H7 (cell line): Measurements from ENCODE around the gene WDR44. TPM values are rescaled to one million over a fixed set of nuclear protein-coding genes. Genes with fewer than 3 reads are reported as not detected.
"Not testable (repeated sequence)": the region's sequence is repeated elsewhere in the genome, so short reads cannot be mapped to it uniquely, and the experiment has no call there.

Source experiments
- DNase-seq: peaks from one replicate; pipeline ENCODE4 v3.0.0; 2012
- H3K27me3 ChIP-seq: 2 replicates; pipeline ENCODE4 v1.6.0; 2011; ENCODE audit warnings: mild to moderate bottlenecking, low read length; ENCODE audit not compliant: control insufficient read depth, insufficient read depth
- H3K36me3 ChIP-seq: replicated peaks from 2 replicates; pipeline ENCODE4 v1.5.1; 2011; ENCODE audit warnings: low read length; ENCODE audit not compliant: control insufficient read depth, insufficient read depth
- H3K4me3 ChIP-seq: 2 replicates; pipeline ENCODE4 v1.5.1; 2011; ENCODE audit warnings: low read depth, mild to moderate bottlenecking, control low read depth, low read length, moderate library complexity; ENCODE audit not compliant: insufficient read depth
- total RNA-seq: library from RNA; depleted of rRNA; stranded (reverse); fragments of >200 nt; shearing (Covaris generic); gene quantifications from 2 replicates; pipeline ENCODE4 v1.2.3, GENCODE V29; 2014

WDR44 gene
- total RNA-seq, 1 experiment from 2014 or later = 38.1 TPM

DNA sequence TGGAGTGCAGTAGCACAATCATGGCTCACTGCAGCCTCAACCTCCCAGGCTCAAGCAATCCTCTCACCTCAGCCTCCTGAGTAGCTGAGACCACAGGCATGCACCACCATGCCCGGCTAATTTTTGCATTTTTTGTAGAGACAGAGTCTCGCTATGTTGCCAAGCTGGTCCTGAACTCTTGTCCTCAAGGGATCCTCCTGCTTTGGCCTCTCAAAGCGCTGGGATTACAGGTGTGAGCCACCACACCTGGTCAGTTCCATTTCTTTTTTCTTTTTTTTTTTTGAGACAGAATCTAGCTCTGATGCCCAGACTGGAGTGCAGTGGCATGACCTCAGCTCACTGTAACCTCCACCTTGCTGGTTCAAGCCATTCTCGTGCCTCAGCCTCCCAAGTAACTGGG, 136.5 kb downstream of the WDR44 start:
- not testable (repeated sequence) for H3K4me3 ChIP-seq, DNase-seq, H3K27me3 ChIP-seq, H3K36me3 ChIP-seq

DNA sequence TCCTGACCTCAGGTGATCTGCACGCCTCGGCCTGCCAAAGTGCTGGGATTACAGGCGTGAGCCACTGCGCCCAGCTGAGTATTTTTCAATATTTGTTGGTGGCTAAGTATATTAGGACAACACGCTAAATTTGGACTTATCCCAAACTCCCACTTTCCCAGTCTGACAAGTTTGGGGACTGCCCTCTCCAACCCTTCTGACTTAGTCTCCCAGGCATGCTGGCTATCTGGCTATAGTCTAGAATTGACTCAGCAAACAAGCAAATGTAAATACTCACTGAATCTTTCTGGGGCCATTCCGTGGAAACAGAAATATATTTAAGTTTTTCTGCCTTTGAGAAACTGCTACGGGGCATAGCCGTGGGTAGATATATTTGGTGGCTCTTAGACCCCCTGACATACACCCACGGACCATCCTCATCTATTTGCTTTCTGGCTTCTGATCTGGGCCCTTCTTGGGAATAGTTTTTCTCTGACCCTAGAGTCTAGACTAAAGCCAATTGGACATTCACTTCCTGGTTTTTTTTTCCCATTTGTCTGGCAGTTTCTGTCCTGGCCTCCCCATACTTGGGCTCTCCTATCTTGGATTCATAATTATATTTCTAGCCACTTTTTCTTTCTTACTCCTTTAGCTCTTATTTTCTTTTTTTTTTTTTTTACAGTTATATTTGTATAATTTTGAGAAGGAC, 138.5 kb downstream of the WDR44 start:
- Histone ChIP-seq H3K36me3 (no peaks in the 10 kb centered on the region), H3K4me3 (no peak overlapping the region), H3K27me3 (no peaks in the 10 kb centered on the region)
- no peak for DNase-seq

DNA sequence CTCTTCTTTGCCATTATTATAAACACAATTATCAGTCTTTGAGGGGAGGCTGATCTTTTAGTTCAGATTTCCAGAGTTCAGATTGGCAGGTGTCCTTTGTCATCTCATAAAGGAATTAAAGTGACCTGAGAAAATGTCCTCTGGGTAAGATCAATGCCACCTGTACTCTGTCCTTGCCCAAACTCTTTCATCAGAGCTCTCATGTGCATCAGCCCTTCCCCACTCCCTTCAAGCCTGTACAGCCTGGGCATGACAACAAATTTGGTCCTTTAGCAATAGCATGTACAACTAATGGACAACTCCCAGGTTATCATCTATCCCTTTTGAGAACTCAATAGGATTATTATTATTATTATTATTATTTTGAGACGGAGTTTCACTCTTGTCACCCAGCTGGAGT, 140.8 kb downstream of the WDR44 start:
- not testable (repeated sequence) for H3K36me3 ChIP-seq, DNase-seq, H3K27me3 ChIP-seq, H3K4me3 ChIP-seq

DNA sequence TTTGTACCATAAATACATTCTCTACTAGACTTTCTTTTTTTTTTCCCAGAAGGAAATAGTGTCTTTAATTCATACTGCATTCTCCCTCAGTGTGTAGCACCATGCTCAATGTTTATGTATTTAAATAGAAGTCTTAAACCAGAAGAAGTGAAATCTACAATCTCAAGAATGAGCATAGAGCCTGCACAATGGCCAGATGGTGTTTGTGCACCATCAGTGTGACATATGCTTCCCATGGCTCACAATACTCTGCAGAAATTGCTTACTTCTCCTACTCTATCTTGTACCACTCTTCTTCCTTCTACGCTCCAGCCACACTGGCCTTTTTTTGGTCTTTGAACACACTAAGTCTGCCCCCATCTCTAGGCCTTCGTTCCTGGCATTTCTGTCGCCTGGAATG, 147.1 kb downstream of the WDR44 start:
- Histone ChIP-seq H3K4me3 (no peak overlapping the region), H3K27me3 (peaks cover 33% of the 10 kb centered on the region), H3K36me3 (no peaks in the 10 kb centered on the region)
- DNase-seq = no peak

DNA sequence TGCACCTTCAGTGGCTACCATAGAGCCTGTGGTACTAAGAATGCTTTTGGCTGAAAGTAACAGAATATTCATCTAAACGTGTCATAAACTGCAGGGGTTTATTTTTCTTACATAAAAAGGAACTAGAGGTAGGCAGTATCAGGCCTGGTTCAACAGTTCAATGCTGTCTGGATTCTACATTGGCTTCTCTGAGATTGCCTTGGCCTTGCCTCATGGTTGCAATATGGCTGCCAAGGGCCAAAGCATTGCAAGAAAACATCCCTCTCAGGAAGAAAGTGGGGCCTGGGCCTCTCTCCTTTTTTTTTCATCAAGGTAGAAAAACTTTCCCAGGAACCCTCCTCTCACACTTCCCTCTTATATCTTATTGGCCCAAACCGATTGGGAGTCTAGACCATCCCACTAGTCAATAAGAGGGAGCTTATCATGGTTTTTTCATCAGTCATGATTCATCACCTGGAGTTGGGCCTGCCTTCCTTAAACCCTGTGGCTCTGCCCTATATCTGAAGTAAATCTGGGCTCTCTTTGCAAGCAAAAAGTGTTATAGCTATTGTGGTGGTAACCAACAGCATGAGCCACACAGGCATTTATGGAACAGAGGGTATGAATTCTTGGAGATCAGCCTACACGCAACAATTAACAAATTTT, 147.9 kb downstream of the WDR44 start:
- Histone ChIP-seq H3K36me3 (no peaks in the 10 kb centered on the region), H3K27me3 (peaks cover 37% of the 10 kb centered on the region), H3K4me3 (no peak overlapping the region)
- no peak for DNase-seq

DNA sequence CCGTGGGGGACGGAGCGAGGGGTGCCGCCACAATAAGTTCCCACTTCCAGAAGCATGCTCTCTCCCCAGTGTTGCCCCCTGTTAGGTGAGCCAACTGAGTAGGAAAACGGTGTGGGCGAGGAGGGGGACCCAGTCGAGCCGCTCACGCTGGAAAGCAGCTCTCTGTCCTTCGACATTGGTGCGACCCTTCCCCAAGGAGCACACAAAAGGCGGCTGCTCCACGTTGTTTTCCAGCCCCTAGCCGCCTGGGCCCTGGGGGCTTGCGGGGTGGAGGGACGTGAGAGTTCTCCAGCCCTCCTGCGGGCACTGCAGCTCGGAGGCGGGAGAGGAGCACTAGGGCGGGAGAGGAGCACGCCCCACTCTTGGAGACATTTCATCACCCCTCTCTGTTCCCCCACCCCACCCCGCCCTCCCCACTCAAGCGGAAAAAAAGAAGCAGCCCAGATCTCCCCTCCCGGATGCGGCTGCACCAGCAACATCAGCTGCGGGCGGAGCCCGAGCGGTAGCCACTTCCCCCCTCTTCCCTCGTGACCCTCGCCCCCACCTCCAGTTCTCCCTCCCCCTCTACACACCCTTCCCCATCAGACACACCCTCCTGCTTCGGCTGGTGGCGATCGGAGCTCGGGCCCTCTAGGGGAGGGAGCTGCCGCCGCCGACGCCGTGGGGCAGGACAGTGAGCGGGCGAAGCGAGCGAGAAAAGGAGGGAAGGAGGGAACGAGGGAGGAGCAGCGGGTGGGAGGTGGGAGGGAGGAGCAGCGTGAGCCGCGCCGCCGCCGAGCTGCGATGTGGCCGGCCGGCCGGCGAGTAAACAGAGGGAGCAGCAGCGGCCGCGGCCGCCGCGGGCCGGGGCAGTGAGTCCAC, 149.4 kb downstream of the WDR44 start, which contains the start of gene DOCK11:
Gene DOCK11 (plus strand): TSS at position 755 of the 861 bp plus-strand sequence. CDS start 157 bp downstream, outside the sequence.
- Histone ChIP-seq H3K27me3 (peaks cover 39% of the 10 kb centered on the region), H3K36me3 (no peaks in the 10 kb centered on the region), H3K4me3 (peak within 1 kb of the TSS; percentile 74)
- peak; percentile 93 for DNase-seq

DNA sequence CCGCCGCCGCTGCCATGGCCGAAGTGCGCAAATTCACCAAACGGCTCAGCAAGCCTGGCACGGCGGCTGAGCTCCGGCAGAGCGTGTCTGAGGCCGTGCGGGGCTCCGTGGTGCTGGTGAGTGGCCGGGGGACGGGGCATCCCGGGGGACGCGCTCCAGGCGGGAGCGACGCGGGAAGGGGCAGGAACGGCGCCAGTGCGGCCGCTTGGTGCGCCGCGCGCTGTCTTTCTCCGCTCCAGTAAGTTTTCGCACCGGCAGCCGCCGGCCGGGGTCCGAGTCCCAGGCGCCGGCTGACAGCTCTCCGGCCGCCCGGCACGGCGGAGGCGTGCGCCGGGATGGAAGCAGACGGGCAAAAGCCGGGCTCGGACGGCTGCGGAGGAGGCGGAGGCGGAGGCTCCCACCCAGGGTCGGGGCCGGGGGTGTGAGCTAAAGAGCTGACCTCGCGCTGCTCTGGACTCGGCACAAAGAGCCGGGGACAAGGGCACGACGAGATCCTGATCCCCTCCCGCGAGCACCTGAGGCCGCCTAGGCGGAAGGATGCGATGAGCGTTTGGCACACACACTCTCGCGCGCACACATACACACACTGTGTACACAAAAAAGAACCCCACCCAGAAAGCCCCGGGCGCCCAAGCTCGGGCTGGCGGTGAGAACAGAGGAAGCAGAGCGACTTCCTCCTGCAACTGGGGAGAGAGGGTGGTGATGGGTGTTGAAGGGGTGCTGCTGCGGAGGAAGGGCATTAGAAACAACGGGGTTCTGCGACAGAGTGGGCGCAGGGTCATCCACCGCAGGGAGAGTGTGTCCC, 150.3 kb downstream of the WDR44 start:
- Histone ChIP-seq H3K36me3 (no peaks in the 10 kb centered on the region), H3K4me3 (peak overlapping the region; percentile 74), H3K27me3 (peaks cover 39% of the 10 kb centered on the region)
- peak; percentile 72 for DNase-seq

DNA sequence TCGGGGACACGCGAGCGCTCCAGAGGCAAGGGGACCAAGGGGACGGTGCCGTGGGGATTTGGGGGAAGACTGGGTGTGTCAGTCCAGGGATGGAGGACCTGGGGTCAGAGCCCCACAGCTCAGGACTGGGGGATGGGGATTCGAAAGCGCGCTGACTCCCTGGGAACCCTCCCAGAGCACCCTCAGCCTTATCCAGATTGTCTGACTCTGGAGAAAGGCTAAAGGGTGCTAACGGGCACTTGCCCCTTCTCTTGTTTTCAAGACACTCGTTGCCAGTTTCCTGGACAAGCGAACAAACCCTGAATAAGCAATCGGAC, 150.8 kb downstream of the WDR44 start:
- H3K27me3 ChIP-seq = peaks cover 39% of the 10 kb centered on the region
- H3K4me3 ChIP-seq = peak overlapping the region; percentile 74
- no peaks in the 10 kb centered on the region for H3K36me3 ChIP-seq
- DNase-seq = peak; percentile 54

DNA sequence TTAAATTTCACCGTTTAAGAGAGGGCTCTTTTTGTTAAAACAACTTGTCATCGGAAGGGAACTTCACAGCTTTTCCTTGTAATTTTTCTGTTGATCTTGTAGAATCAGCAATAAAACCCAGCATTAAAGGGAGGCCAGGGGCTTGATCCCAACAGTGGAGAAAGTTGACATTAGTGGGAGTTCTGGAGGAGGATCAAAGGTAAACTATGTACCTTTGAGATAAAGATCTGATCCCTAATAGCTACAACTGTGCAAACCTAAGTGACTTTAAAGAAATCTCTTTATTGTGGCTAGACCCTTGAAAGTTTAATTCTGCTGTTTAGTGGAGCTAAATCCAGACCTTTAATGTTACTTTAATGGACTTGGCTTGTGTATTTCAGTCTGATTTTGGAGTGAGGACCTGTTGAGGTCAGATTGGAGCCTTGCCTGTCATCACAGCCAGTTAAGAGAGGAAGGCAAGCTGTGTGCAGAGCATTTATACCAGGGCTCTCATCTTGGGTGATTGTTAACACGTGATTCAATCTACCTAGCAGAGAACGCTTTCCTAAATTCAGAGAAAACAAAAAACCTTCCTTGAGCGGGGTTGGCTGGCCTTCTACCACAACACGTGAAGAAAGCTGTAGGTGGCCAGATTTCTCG, 151.4 kb downstream of the WDR44 start:
- H3K36me3 ChIP-seq = no peaks in the 10 kb centered on the region
- no peak for DNase-seq
- H3K4me3 ChIP-seq = no peak overlapping the region
- H3K27me3 ChIP-seq = peaks cover 39% of the 10 kb centered on the region

DNA sequence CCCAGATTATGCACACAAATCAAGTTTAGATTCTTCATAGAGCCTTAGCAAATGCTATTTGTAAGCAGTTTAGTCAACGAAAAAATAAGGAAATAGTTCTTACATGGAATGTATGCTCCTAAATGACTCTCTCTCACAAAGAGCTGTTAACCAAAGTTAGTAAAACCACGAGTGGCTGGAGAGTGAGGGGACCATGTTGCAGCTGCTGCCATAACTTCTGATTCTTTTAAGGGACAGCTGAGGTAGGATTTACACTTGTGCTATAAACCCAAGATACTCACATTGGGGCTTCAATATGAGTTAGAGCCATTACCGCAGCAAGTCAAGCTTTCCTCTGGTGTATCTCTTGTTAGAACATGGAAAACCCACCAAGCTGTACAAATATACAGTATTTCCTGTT, 152.4 kb downstream of the WDR44 start:
- no peak overlapping the region for H3K4me3 ChIP-seq
- no peak for DNase-seq
- no peaks in the 10 kb centered on the region for H3K36me3 ChIP-seq
- peaks cover 39% of the 10 kb centered on the region for H3K27me3 ChIP-seq

DNA sequence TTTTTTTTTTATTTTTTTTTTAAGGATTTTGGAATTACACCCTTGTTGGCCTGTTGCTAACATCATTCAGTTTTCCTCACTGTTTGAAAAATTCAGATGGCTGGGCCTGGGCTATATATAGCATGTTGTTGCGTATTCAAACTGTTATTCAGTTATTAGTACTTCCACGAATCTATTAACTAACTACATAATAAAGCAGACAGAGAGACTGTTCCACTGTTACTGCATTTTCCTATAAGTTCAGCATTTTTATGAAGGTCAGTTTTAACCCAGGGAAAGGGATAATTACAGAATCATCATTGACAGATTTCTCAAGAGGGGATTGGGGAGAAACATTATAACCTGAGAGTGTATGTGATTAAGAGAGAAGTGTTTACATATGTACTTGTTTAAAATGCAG, 152.8 kb downstream of the WDR44 start:
- H3K36me3 ChIP-seq = no peaks in the 10 kb centered on the region
- H3K4me3 ChIP-seq = no peak overlapping the region

DNA sequence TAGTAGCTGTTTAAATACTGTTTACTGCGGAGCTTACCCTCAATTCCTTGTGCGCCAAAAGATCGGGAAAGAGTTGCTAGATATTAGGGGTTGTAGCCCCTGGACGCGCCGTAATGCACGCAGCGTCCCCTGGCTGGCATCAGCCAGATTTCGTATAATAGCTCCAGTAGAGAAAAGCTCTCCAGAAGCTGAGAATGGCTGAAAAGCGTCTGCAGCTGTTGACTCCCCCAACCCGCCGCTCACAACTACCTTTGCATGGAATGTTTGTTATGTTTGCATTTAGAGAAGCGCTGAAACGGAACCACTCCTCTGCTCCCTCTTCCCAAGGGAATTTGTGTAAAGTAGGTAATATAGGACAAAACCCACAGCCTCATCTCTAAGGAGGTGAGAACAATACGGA, 153.4 kb downstream of the WDR44 start:
- Histone ChIP-seq H3K4me3 (0 out of 2 replicates have a peak overlapping the region, but pooled peaks have one; percentile 10), H3K27me3 (peaks cover 37% of the 10 kb centered on the region), H3K36me3 (no peaks in the 10 kb centered on the region)
- peak; percentile 70 for DNase-seq

More for the DNA sequence above, 152.8 kb downstream of the WDR44 start:
- no peak for DNase-seq
- peaks cover 39% of the 10 kb centered on the region for H3K27me3 ChIP-seq
